ENCODE data around the gene CTIF. TPM values are rescaled to one million over a fixed set of nuclear protein-coding genes. Genes with fewer than 3 reads are reported as not detected.

CTIF gene
- total and polyA plus RNA-seq, 4 donors: 12.2 to 45.7 (median 32.6) TPM

- H3K27ac ChIP-seq (ENCODE audit: low read depth in 1 of 2, low read length in 1 of 2): no peak overlapping the region
- ATAC-seq (ENCODE audit: insufficient read depth, low FRiP score) (no peak), DNase-seq (no peak)
- H3K27me3 ChIP-seq (ENCODE audit: control insufficient read depth in 3 of 3, insufficient read depth in 3 of 3, low read length in 2 of 3): no peaks in the 10 kb centered on the region
- peaks cover 0 to 5% (median 1%) of the 10 kb centered on the region in 4 donors for H3K9me3 ChIP-seq (ENCODE audit: control insufficient read depth in 4 of 4, insufficient read depth in 3 of 4, low read length in 3 of 4)
- 83 to 90% methylated on average over 2 of the region's 2 CpGs for WGBS, 2 donors
- H3K4me1 ChIP-seq (ENCODE audit: control insufficient read depth in 5 of 5, insufficient read depth in 5 of 5, low read length in 5 of 5): peaks cover 3 to 21% (median 5%) of the 10 kb centered on the region in 5 donors
- no peak overlapping the region for H3K4me3 ChIP-seq
- H3K9ac ChIP-seq (ENCODE audit: insufficient read depth in 1 of 2, low read length in 2 of 2): no peak overlapping the region
- no peaks in the 10 kb centered on the region for H3K36me3 ChIP-seq (ENCODE audit: control insufficient read depth in 4 of 4, insufficient read depth in 4 of 4, low read length in 4 of 4)
- no peak for TF ChIP-seq CTCF (IDR thresholded peaks at IDR 0.05; ENCODE audit: control extremely low read depth, extremely low read depth)
Measured at GRCh38 chr18:48558248-48558647, 19.4 kb downstream of the CTIF start.

DNA sequence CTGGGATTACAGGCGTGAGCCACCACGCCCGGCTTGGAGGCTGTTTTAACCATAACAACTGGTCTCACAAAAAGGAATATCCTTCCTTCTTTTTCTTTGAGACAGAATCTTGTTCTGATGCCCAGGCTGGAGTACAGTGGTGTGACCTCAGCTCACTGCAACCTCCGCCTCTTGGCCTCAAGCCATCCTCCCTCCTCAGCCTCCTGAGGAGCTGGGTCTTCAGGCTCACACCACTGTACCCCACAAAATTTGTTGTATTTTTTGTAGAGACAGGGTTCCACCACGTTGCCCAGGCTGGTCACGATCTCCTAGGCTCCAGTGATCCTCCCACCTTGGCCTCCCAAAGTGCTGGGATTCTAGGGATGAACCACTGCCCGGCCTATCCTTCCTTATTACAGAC lies 21.7 kb downstream of the CTIF start:
- DNase-seq (no peak), ATAC-seq (ENCODE audit: insufficient read depth, low FRiP score) (no peak)
- H3K27ac ChIP-seq (ENCODE audit: low read depth in 1 of 2, low read length in 1 of 2): no peak overlapping the region
- no peaks in the 10 kb centered on the region for H3K27me3 ChIP-seq (ENCODE audit: control insufficient read depth in 3 of 3, insufficient read depth in 3 of 3, low read length in 2 of 3)
- no peak overlapping the region for H3K9ac ChIP-seq (ENCODE audit: insufficient read depth in 1 of 2, low read length in 2 of 2)
- peaks cover 0 to 5% (median 1%) of the 10 kb centered on the region in 4 donors for H3K9me3 ChIP-seq (ENCODE audit: control insufficient read depth in 4 of 4, insufficient read depth in 3 of 4, low read length in 3 of 4)
- H3K4me1 ChIP-seq (ENCODE audit: control insufficient read depth in 5 of 5, insufficient read depth in 5 of 5, low read length in 5 of 5): peaks cover 4 to 21% (median 8%) of the 10 kb centered on the region in 5 donors
- no peak overlapping the region for H3K4me3 ChIP-seq
- H3K36me3 ChIP-seq (ENCODE audit: control insufficient read depth in 4 of 4, insufficient read depth in 4 of 4, low read length in 4 of 4): no peaks in the 10 kb centered on the region
- 94 to 99% methylated on average over 7 of the region's 7 CpGs for WGBS, 2 donors
- TF ChIP-seq CTCF (IDR thresholded peaks at IDR 0.05; ENCODE audit: control extremely low read depth, extremely low read depth): no peak

- H3K36me3 ChIP-seq (ENCODE audit: control insufficient read depth in 4 of 4, insufficient read depth in 4 of 4, low read length in 4 of 4): no peaks in the 10 kb centered on the region
- no peak for DNase-seq
Measured at GRCh38 chr18:48562075-48562474, 23.2 kb downstream of the CTIF start.

More at GRCh38 chr18:48562075-48562474, 23.2 kb downstream of the CTIF start:
- H3K27ac ChIP-seq (ENCODE audit: low read depth in 1 of 2, low read length in 1 of 2): no peak overlapping the region
- no peak overlapping the region for H3K9ac ChIP-seq (ENCODE audit: insufficient read depth in 1 of 2, low read length in 2 of 2)
- H3K4me3 ChIP-seq: no peak overlapping the region
- H3K4me1 ChIP-seq (ENCODE audit: control insufficient read depth in 5 of 5, insufficient read depth in 5 of 5, low read length in 5 of 5): peaks cover 4 to 22% (median 8%) of the 10 kb centered on the region in 5 donors
- ATAC-seq (ENCODE audit: insufficient read depth, low FRiP score): no peak
- TF ChIP-seq CTCF (IDR thresholded peaks at IDR 0.05; ENCODE audit: control extremely low read depth, extremely low read depth): no peak
- H3K9me3 ChIP-seq (ENCODE audit: control insufficient read depth in 4 of 4, insufficient read depth in 3 of 4, low read length in 3 of 4): peaks cover 0 to 5% (median 1%) of the 10 kb centered on the region in 4 donors
- no peaks in the 10 kb centered on the region for H3K27me3 ChIP-seq (ENCODE audit: control insufficient read depth in 3 of 3, insufficient read depth in 3 of 3, low read length in 2 of 3)
